Ecto neural progenitor cell (in vitro differentiated cells): ENCODE measurements around the gene ADPRH.
A peak's percentile ranks its signal among the peaks of the same experiment; 100 is the strongest.
"Not testable (repeated sequence)": the region's sequence is repeated elsewhere in the genome, so short reads cannot be mapped to it uniquely, and the experiment has no call there.

Source experiments
- DNase-seq: peaks from one replicate; pipeline ENCODE4 v3.0.0-alpha.2; 2018; ENCODE audit warnings: low spot score

ADPRH gene

GRCh38 chr3:119579366-119580066 lies at the start of gene ADPRH:
Gene ADPRH, plus strand, starts transcription at chr3:119579492. Its CDS starts 2,678 bp downstream, at chr3:119582170.
- DNase-seq, result peak; percentile 90

GRCh38 chr3:119529883-119530282 lies 49.4 kb upstream of the ADPRH start:
- no peak for DNase-seq

GRCh38 chr3:119530456-119530855 lies 48.8 kb upstream of the ADPRH start:
- no peak for DNase-seq

- DNase-seq, result no peak
These were observed 48.1 kb upstream of the ADPRH start for GRCh38 chr3:119531151-119531550.

GRCh38 chr3:119534296-119534695 lies 45.0 kb upstream of the ADPRH start:
- DNase-seq, result no peak

GRCh38 chr3:119536757-119537156 lies 42.5 kb upstream of the ADPRH start:
- DNase-seq, result no peak

- DNase-seq, result no peak
These were observed 40.5 kb upstream of the ADPRH start for GRCh38 chr3:119538772-119539171.

- no peak for DNase-seq
These were observed 37.7 kb upstream of the ADPRH start for GRCh38 chr3:119541547-119541946.

GRCh38 chr3:119542168-119542767 lies 37.0 kb upstream of the ADPRH start:
- DNase-seq, result no peak

- DNase-seq, result no peak
These were observed 36.1 kb upstream of the ADPRH start for GRCh38 chr3:119543147-119543546.

GRCh38 chr3:119547227-119547626 lies 32.1 kb upstream of the ADPRH start:
- DNase-seq, result no peak

- DNase-seq, result no peak
These were observed 31.0 kb upstream of the ADPRH start for GRCh38 chr3:119548341-119548740.

- no peak for DNase-seq
These were observed 28.9 kb upstream of the ADPRH start for GRCh38 chr3:119550192-119550910.

- no peak for DNase-seq
These were observed 27.7 kb upstream of the ADPRH start for GRCh38 chr3:119551598-119551997.

- not testable (repeated sequence) for DNase-seq
These were observed 26.4 kb upstream of the ADPRH start for GRCh38 chr3:119552928-119553327.

GRCh38 chr3:119553823-119554415 lies 25.4 kb upstream of the ADPRH start:
- no peak for DNase-seq

GRCh38 chr3:119555309-119555735 lies 24.0 kb upstream of the ADPRH start:
- no peak for DNase-seq

GRCh38 chr3:119555929-119556328 lies 23.4 kb upstream of the ADPRH start:
- DNase-seq, result no peak

GRCh38 chr3:119557192-119557876 lies 22.0 kb upstream of the ADPRH start:
- no peak for DNase-seq

GRCh38 chr3:119557877-119558269 lies 21.4 kb upstream of the ADPRH start:
- DNase-seq, result no peak

- no peak for DNase-seq
These were observed 20.5 kb upstream of the ADPRH start for GRCh38 chr3:119558626-119559317.
